HepG2 (cell line): Measurements from ENCODE around the gene TMEM256. TPM values are rescaled to one million over a fixed set of nuclear protein-coding genes. Genes with fewer than 3 reads are reported as not detected.
A peak's percentile ranks its signal among the peaks of the same experiment; 100 is the strongest.

Source experiments
- ADNP ChIP-seq: sonication (generic); formaldehyde crosslinking; IDR thresholded peaks from 2 replicates; pipeline ENCODE4 v1.4.0; 2020; ENCODE audit warnings: missing genetic modification reagents
- AHR ChIP-seq: IDR thresholded peaks from 2 replicates; pipeline ENCODE4 v1.6.1; 2018; ENCODE audit warnings: missing genetic modification reagents, missing compliant biosample characterization
- DR1 ChIP-seq: sonication (generic); formaldehyde crosslinking; IDR thresholded peaks from 2 replicates; pipeline ENCODE4 v1.8.0; 2021; ENCODE audit warnings: mild to moderate bottlenecking, missing genetic modification reagents, inconsistent platforms
- E2F5 ChIP-seq: sonication (generic); formaldehyde crosslinking; conservative IDR thresholded peaks from 2 replicates; pipeline ENCODE4 v1.4.0; 2020; ENCODE audit warnings: missing genetic modification reagents
- FOXO1 ChIP-seq: sonication (generic); formaldehyde crosslinking; IDR thresholded peaks from 2 replicates; pipeline ENCODE4 v1.4.0; 2020; ENCODE audit warnings: missing genetic modification reagents
- HNF4A ChIP-seq: sonication (generic); formaldehyde crosslinking; IDR thresholded peaks from 2 replicates; pipeline ENCODE4 v1.4.0; 2020; ENCODE audit warnings: missing genetic modification reagents
- HNRNPLL ChIP-seq: fragments of 200-400 bp; formaldehyde crosslinking; IDR thresholded peaks from 2 replicates; pipeline ENCODE4 v1.6.1; 2017; ENCODE audit warnings: mild to moderate bottlenecking, low read depth, low read length; ENCODE audit not compliant: poor library complexity, severe bottlenecking
- KLF13 ChIP-seq: sonication (generic); formaldehyde crosslinking; IDR thresholded peaks from 2 replicates; pipeline ENCODE4 v1.4.0; 2020; ENCODE audit warnings: mild to moderate bottlenecking, missing genetic modification reagents
- KLF9 ChIP-seq: IDR thresholded peaks from 2 replicates; pipeline ENCODE4 v1.6.1; 2016; ENCODE audit warnings: low read depth
- MAFG ChIP-seq: sonication (generic); formaldehyde crosslinking; IDR thresholded peaks from 2 replicates; pipeline ENCODE4 v1.5.1; 2020; ENCODE audit warnings: mild to moderate bottlenecking, missing genetic modification reagents
- NFIC ChIP-seq: IDR thresholded peaks from 2 replicates; pipeline ENCODE4 v1.6.1; 2012; ENCODE audit warnings: mild to moderate bottlenecking, low read length, inconsistent platforms
- PATZ1 ChIP-seq: sonication (generic); formaldehyde crosslinking; IDR thresholded peaks from 2 replicates; pipeline ENCODE4 v1.4.0; 2020; ENCODE audit warnings: missing genetic modification reagents
- SATB2 ChIP-seq: sonication (generic); formaldehyde crosslinking; IDR thresholded peaks from 2 replicates; pipeline ENCODE4 v1.5.0; 2020; ENCODE audit warnings: missing genetic modification reagents
- SPEN ChIP-seq: sonication (generic); formaldehyde crosslinking; IDR thresholded peaks from 2 replicates; pipeline ENCODE4 v1.5.1; 2020; ENCODE audit warnings: low read depth, mild to moderate bottlenecking, missing genetic modification reagents
- TBL1XR1 ChIP-seq: fragments of 150-350 bp; IDR thresholded peaks from 2 replicates; pipeline ENCODE4 v1.6.1; 2014; ENCODE audit warnings: borderline replicate concordance, low read length; ENCODE audit not compliant: partially characterized antibody
- USF2 ChIP-seq, 2 experiments: sonication (generic) in 1 of 2; formaldehyde crosslinking in 1 of 2; IDR thresholded peaks; 2 replicates each; pipeline versions ENCODE4 v1.5.1 to v1.6.1; 2011 to 2020; ENCODE audit warnings: borderline replicate concordance in 1 of 2, low read depth in 1 of 2, low read length in 1 of 2, mild to moderate bottlenecking in 1 of 2, missing genetic modification reagents in 1 of 2, moderate library complexity in 1 of 2
- ZEB1 ChIP-seq: IDR thresholded peaks from 2 replicates; pipeline ENCODE4 v1.6.1; 2012; ENCODE audit warnings: mild to moderate bottlenecking, low read depth, inconsistent platforms; ENCODE audit not compliant: insufficient replicate concordance
- ZNF124 ChIP-seq: sonication (generic); formaldehyde crosslinking; IDR thresholded peaks from 2 replicates; pipeline ENCODE4 v1.4.0; 2020; ENCODE audit warnings: missing genetic modification reagents
- ZNF230 ChIP-seq: sonication (generic); formaldehyde crosslinking; IDR thresholded peaks from 2 replicates; pipeline ENCODE4 v1.4.0; 2020; ENCODE audit warnings: mild to moderate bottlenecking, missing genetic modification reagents
- ZNF30 ChIP-seq: sonication (generic); formaldehyde crosslinking; IDR thresholded peaks from 2 replicates; pipeline ENCODE4 v1.5.0; 2020; ENCODE audit warnings: mild to moderate bottlenecking, missing genetic modification reagents
- ZNF414 ChIP-seq: sonication (generic); formaldehyde crosslinking; IDR thresholded peaks from 2 replicates; pipeline ENCODE4 v1.5.0; 2020; ENCODE audit warnings: missing genetic modification reagents
- ZNF510 ChIP-seq: sonication (generic); formaldehyde crosslinking; IDR thresholded peaks from 2 replicates; pipeline ENCODE4 v1.4.0; 2020; ENCODE audit warnings: low read depth, mild to moderate bottlenecking, missing genetic modification reagents
- ZNF781 ChIP-seq: sonication (generic); formaldehyde crosslinking; IDR thresholded peaks from 2 replicates; pipeline ENCODE4 v1.5.1; 2020; ENCODE audit warnings: borderline replicate concordance, mild to moderate bottlenecking, missing genetic modification reagents; ENCODE audit errors: not compliant biosample characterization
- ZNF788 ChIP-seq: sonication (generic); formaldehyde crosslinking; IDR thresholded peaks from 2 replicates; pipeline ENCODE4 v1.5.0; 2020; ENCODE audit warnings: mild to moderate bottlenecking, missing genetic modification reagents, borderline replicate concordance
- polyA plus RNA-seq, 8 experiments: library from polyadenylated mRNA; depleted of rRNA in 3 of 8; stranded (reverse) in 7 of 8; unstranded in 1 of 8; fragments of >200 nt; fragmentation: Illumina TruSeq in 4 of 8; extraction: Trizol in 4 of 8; gene quantifications; 2 replicates each; pipeline versions ENCODE4 v1.2.1 to v1.2.3, GENCODE V29; 2011 to 2016; ENCODE audit warnings: low read depth in 4 of 8, missing spikeins in 1 of 8, mixed read lengths in 1 of 8; ENCODE audit not compliant: insufficient read depth in 1 of 8
- total RNA-seq, 5 experiments: library from RNA; depleted of rRNA; stranded (reverse); fragments of >200 nt; fragmentation: Illumina TruSeq; extraction: Trizol; gene quantifications; 2 replicates each; pipeline ENCODE4 v1.2.3, GENCODE V29; 2016; ENCODE audit warnings: low read depth in 1 of 5

Gene TMEM256
- total and polyA plus RNA-seq, 2 of the 13 experiments (the other 11 are each of a cell fraction or from before 2014, with no cell fraction given): 231 to 252 TPM

GRCh38 chr17:7394452-7395191 lies 9.3 kb downstream of the TMEM256 start, which contains the start of gene PLSCR3 (continued):
- no peak for TF ChIP-seq USF2 (IDR thresholded peaks at IDR 0.05; ENCODE audit: low read depth, low read length)
- TF ChIP-seq USF2 (CRISPR knock-in tag; IDR thresholded peaks at IDR 0.05; ENCODE audit: borderline replicate concordance): no peak
- peak; percentile 30; the same call in 1 of the 2 replicates for TF ChIP-seq ZNF788 (CRISPR knock-in tag)
- no peak; the same call in 1 of the 2 replicates for TF ChIP-seq FOXO1 (CRISPR knock-in tag)
- TF ChIP-seq KLF9 (CRISPR knock-in tag): no peak
- TF ChIP-seq MAFG (CRISPR knock-in tag): 0 out of 2 replicates have a peak, but pooled peaks have one; percentile 52
- TF ChIP-seq ZEB1: no peak
- TF ChIP-seq ADNP (CRISPR knock-in tag): no peak
- TF ChIP-seq ZNF124: no peak
- no peak for TF ChIP-seq ZNF30 (CRISPR knock-in tag)
- no peak for TF ChIP-seq AHR (CRISPR knock-in tag)
- TF ChIP-seq ZNF510 (CRISPR knock-in tag): no peak
- TF ChIP-seq DR1 (CRISPR knock-in tag): peak; percentile 48; the same call in 1 of the 2 replicates
- no peak for TF ChIP-seq ZNF230 (CRISPR knock-in tag)
- TF ChIP-seq NFIC: no peak
- no peak for TF ChIP-seq TBL1XR1
- TF ChIP-seq KLF13: no peak
- peak; percentile 15; the same call in 1 of the 2 replicates for TF ChIP-seq HNF4A (CRISPR knock-in tag)
- peak; percentile 48; the same call in 1 of the 2 replicates for TF ChIP-seq SPEN
- TF ChIP-seq ZNF781 (CRISPR knock-in tag): peak; percentile 52
- TF ChIP-seq HNRNPLL: peak; percentile 64
- no peak for TF ChIP-seq E2F5 (CRISPR knock-in tag)
- TF ChIP-seq SATB2 (CRISPR knock-in tag): no peak
- TF ChIP-seq ZNF414 (CRISPR knock-in tag): no peak
- TF ChIP-seq PATZ1 (CRISPR knock-in tag): no peak
